GM21390 (cell line): ENCODE data around the gene TMIE.
"Not testable (repeated sequence)": the region's sequence is repeated elsewhere in the genome, so short reads cannot be mapped to it uniquely, and the experiment has no call there.

ENCODE experiments used
- ATAC-seq: cut with Tn5 transposase; IDR thresholded peaks from one replicate; pipeline ENCODE4 v1.9.1; 2021; ENCODE audit not compliant: unreplicated experiment

TMIE gene

GRCh38 chr3:46682974-46683373 lies 18.2 kb upstream of the TMIE start:
- no peak for ATAC-seq

GRCh38 chr3:46684891-46685290 lies 16.3 kb upstream of the TMIE start:
- no peak for ATAC-seq

GRCh38 chr3:46685446-46685845 lies 15.7 kb upstream of the TMIE start:
- no peak for ATAC-seq

- no peak for ATAC-seq
These were observed 10.4 kb upstream of the TMIE start for GRCh38 chr3:46690798-46691197.

GRCh38 chr3:46692566-46692990 lies 8.6 kb upstream of the TMIE start:
- no peak for ATAC-seq

- ATAC-seq = no peak
These were observed 7.9 kb upstream of the TMIE start, which contains the start of gene ALS2CL for GRCh38 chr3:46693038-46693891. TSS of gene ALS2CL (minus strand) at chr3:46693679. CDS start at chr3:46689440, 4,239 bp downstream.

GRCh38 chr3:46693892-46694226 lies 7.3 kb upstream of the TMIE start:
- ATAC-seq = no peak

GRCh38 chr3:46694520-46694919 lies 6.7 kb upstream of the TMIE start:
- no peak for ATAC-seq

- no peak for ATAC-seq
These were observed 5.8 kb upstream of the TMIE start for GRCh38 chr3:46695177-46695961.

- ATAC-seq = no peak
These were observed 5.0 kb upstream of the TMIE start for GRCh38 chr3:46695962-46696894.

GRCh38 chr3:46699676-46700523 lies 1.3 kb upstream of the TMIE start:
- no peak for ATAC-seq

- ATAC-seq = no peak
These were observed 420 bp upstream of the TMIE start for GRCh38 chr3:46700772-46701171.

GRCh38 chr3:46702246-46703012 lies 1.2 kb downstream of the TMIE start:
- ATAC-seq = no peak

GRCh38 chr3:46703013-46703520 lies 1.9 kb downstream of the TMIE start:
- ATAC-seq = no peak

GRCh38 chr3:46704346-46704745 lies 3.2 kb downstream of the TMIE start:
- not testable (repeated sequence) for ATAC-seq

GRCh38 chr3:46705022-46705530 lies 3.9 kb downstream of the TMIE start:
- no peak for ATAC-seq

GRCh38 chr3:46705751-46706552 lies 4.8 kb downstream of the TMIE start:
- no peak for ATAC-seq
